ENCODE measurements around the gene AP2M1. TPM values are rescaled to one million over a fixed set of nuclear protein-coding genes. Genes with fewer than 3 reads are reported as not detected.

AP2M1 gene
- total and polyA plus RNA-seq, 8 donors, result 96.2 to 220 (median 144) TPM

DNA sequence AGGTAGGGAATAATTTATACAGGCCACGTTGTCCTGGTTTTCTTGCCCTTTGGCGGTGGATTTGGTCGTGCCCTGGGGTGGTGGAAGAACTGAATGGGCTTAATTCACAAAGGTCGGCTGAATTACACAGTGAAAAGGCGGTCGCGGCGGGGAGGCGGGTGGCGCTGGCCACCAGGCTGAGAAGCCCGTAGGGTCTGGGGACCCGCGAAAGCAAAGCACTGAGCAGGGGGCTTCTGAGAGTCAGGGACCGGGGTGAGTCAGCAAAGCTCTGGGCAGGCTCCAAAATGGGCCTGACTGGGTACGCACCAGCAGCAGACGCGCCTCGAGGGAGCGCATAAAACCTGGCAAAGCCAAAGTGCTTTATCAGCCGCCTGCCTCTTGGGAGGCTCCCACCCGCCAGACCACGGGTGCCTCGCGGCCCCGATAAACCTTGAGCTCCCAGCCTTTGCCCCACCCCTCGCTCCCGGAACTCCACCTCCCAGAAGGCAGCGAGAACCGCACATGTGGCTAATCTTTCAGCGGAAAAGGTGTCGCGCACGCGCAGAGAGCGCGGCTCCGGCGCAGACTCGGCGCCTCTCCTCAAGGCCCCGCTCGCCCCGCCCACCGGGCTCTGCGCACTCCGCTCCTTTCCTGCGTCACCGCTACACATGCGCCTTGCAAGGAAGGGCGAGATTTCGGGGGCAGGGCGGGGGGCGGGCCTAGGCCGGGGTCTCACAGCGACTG lies 11.0 kb downstream of the AP2M1 start:
- TF ChIP-seq POLR2AphosphoS5 (IDR thresholded peaks at IDR 0.05) (peak in 2 of 3 donors; percentile 84 to 96), EP300 (IDR thresholded peaks at IDR 0.05) (no peak)
- H3K4me3 ChIP-seq, result peak overlapping the region; percentile 65 to 96 (median 72)
- peaks cover 63 to 74% (median 72%) of the 10 kb centered on the region in 4 donors for H3K36me3 ChIP-seq
- intact Hi-C loops (cut with DNase I; ENCODE audit: low total_unique reads), result loop anchor here (10.0 kb wide), 1 partner anchor 59 kb away; the partner anchor contains the start of genes ALG3 and EEF1AKMT4
- H3K27me3 ChIP-seq, result no peaks in the 10 kb centered on the region
- H3K4me1 ChIP-seq, result peaks cover 22 to 44% (median 38%) of the 10 kb centered on the region in 4 donors
- H3K9me3 ChIP-seq, result no peaks in the 10 kb centered on the region
- DNase-seq, result peak; percentile 100
- peak overlapping the region; percentile 83 to 90 (median 86) for H3K27ac ChIP-seq
- WGBS, 5 donors, result 1 to 3% (median 2%) methylated on average over 40 to 55 of the region's 55 CpGs

DNA sequence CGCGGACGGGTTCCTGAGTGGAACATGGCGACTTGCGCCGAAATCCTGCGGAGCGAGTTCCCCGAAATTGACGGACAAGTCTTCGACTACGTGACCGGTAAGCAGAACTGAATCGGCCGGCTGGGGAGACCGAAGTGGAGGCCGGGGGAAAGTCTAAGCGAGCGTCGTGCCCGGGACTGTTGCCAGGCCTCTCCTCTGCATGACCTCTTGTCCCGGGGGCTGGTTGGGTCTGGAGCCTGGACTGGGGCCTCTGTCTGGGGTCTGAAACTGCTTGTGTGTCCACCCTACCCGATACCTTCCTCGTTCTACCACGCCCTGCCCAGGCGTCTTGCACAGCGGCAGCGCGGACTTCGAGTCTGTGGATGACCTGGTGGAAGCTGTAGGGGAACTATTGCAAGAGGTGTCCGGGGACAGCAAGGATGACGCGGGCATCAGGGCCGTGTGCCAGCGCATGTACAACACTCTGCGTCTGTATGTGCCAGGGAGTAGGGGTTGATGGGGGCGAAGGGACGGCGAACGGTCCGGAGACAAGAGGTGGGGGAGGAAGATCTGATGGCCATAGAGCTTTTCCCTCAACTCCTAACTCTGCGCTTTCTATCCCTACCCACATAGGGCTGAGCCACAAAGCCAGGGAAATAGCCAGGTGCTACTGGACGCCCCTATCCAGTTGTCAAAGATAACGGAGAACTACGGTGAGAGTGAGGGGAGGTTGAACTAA lies 11.7 kb downstream of the AP2M1 start, which contains the start of gene ABCF3:
TSS of gene ABCF3 (plus strand) at position 16 of the 718 bp plus-strand sequence. CDS start at position 25, 9 bp downstream.
- DNase-seq, result no peak
- Histone ChIP-seq H3K4me1 (peaks cover 22 to 44% (median 38%) of the 10 kb centered on the region in 4 donors), H3K36me3 (peaks cover 63 to 74% (median 72%) of the 10 kb centered on the region in 4 donors), H3K9me3 (no peaks in the 10 kb centered on the region), H3K27ac (peak within 1 kb of the TSS; percentile 83 to 90 (median 86)), H3K27me3 (no peaks in the 10 kb centered on the region), H3K4me3 (peak within 1 kb of the TSS; percentile 65 to 96 (median 72))
- WGBS, 5 donors, result 0 to 2% (median 0%) methylated on average over 28 to 45 of the region's 45 CpGs
- TF ChIP-seq EP300 (IDR thresholded peaks at IDR 0.05), result no peak
- TF ChIP-seq POLR2A (IDR thresholded peaks at IDR 0.05), result peak in 2 of 4 donors; percentile 19 to 69
- peak in 2 of 3 donors; percentile 69 to 85 for TF ChIP-seq POLR2AphosphoS5 (IDR thresholded peaks at IDR 0.05)
- TF ChIP-seq, protein P1, sequence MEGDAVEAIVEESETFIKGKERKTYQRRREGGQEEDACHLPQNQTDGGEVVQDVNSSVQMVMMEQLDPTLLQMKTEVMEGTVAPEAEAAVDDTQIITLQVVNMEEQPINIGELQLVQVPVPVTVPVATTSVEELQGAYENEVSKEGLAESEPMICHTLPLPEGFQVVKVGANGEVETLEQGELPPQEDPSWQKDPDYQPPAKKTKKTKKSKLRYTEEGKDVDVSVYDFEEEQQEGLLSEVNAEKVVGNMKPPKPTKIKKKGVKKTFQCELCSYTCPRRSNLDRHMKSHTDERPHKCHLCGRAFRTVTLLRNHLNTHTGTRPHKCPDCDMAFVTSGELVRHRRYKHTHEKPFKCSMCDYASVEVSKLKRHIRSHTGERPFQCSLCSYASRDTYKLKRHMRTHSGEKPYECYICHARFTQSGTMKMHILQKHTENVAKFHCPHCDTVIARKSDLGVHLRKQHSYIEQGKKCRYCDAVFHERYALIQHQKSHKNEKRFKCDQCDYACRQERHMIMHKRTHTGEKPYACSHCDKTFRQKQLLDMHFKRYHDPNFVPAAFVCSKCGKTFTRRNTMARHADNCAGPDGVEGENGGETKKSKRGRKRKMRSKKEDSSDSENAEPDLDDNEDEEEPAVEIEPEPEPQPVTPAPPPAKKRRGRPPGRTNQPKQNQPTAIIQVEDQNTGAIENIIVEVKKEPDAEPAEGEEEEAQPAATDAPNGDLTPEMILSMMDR (IDR thresholded peaks at IDR 0.05), result no peak
- intact Hi-C loops (cut with DNase I; ENCODE audit: low total_unique reads), result loop anchor here (10.0 kb wide), 1 partner anchor 58 kb away; the partner anchor contains the start of genes ALG3 and EEF1AKMT4

DNA sequence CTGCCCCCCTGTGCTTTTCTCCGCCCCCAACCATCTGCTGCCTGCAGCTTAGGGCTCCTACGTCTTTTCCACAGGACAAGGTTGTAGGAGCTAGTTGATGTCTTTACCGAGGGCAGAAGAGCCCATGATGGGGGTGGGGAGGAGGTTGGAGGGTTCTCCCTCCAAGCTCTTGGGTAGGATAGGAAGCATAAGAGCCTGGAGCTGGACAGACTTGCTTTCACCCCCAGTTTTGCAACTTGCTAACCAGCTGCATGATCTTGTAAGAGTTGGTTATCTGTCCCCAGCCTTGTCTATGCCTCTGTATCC lies 12.2 kb downstream of the AP2M1 start:
- no peak for DNase-seq
- Histone ChIP-seq H3K27ac (peak overlapping the region in 4 of 5 donors; percentile 83 to 90 (median 86)), H3K9me3 (no peaks in the 10 kb centered on the region), H3K4me3 (peak overlapping the region; percentile 65 to 96 (median 72)), H3K27me3 (no peaks in the 10 kb centered on the region), H3K4me1 (peaks cover 22 to 44% (median 38%) of the 10 kb centered on the region in 4 donors), H3K36me3 (peaks cover 63 to 74% (median 72%) of the 10 kb centered on the region in 4 donors)
- 0 to 13% (median 6%) methylated on average over 3 of the region's 3 CpGs for WGBS, 5 donors
- no peak for TF ChIP-seq POLR2AphosphoS5 (IDR thresholded peaks at IDR 0.05)
- no peak for TF ChIP-seq EP300 (IDR thresholded peaks at IDR 0.05)
- intact Hi-C loops (cut with DNase I; ENCODE audit: low total_unique reads), result loop anchor here (10.0 kb wide), 1 partner anchor 58 kb away; the partner anchor contains the start of genes ALG3 and EEF1AKMT4

DNA sequence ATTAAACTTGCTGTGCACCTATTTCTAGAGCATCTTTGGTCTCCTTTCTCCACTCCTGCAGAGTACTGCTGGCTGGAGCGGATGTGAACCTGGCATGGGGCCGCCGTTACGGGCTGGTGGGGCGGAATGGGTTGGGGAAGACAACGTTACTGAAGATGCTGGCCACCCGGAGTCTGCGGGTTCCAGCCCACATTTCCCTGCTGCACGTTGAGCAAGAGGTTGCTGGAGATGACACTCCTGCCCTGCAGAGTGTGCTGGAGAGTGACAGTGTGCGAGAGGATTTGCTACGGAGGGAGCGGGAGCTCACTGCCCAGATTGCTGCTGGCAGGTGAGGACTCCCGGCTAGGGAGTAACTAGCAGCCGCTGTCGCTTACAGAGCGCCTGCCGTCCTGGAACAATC lies 13.4 kb downstream of the AP2M1 start:
- DNase-seq, result no peak
- intact Hi-C loops (cut with DNase I; ENCODE audit: low total_unique reads), result loop anchor here (10.0 kb wide), 1 partner anchor 57 kb away; the partner anchor contains the start of genes ALG3 and EEF1AKMT4

More for the DNA sequence above, 13.4 kb downstream of the AP2M1 start:
- H3K27me3 ChIP-seq, result no peaks in the 10 kb centered on the region
- peaks cover 22 to 44% (median 38%) of the 10 kb centered on the region in 4 donors for H3K4me1 ChIP-seq
- TF ChIP-seq POLR2A (IDR thresholded peaks at IDR 0.05), result no peak
- TF ChIP-seq POLR2AphosphoS5 (IDR thresholded peaks at IDR 0.05), result no peak
- TF ChIP-seq, protein P1 (IDR thresholded peaks at IDR 0.05), result no peak
- TF ChIP-seq EP300 (IDR thresholded peaks at IDR 0.05), result no peak
- H3K9me3 ChIP-seq, result no peaks in the 10 kb centered on the region
- H3K4me3 ChIP-seq, result peak overlapping the region in 1 of 4 donors; percentile 96
- WGBS, 5 donors, result 87 to 91% (median 88%) methylated on average over 16 to 17 of the region's 17 CpGs
- H3K27ac ChIP-seq, result no peak overlapping the region
- H3K36me3 ChIP-seq, result peaks cover 63 to 74% (median 72%) of the 10 kb centered on the region in 4 donors

All from stomach (tissue), 9 donors.